Tibial nerve (tissue), 4 donors: ENCODE data around the gene TAF4B. TPM values are rescaled to one million over a fixed set of nuclear protein-coding genes. Genes with fewer than 3 reads are reported as not detected.

Experiments used
- DNase-seq, 2 donors: peaks; one replicate each; pipeline ENCODE4 v3.0.0-alpha.2; 2019; ENCODE audit warnings: low spot score in 2 of 2
- H3K27ac ChIP-seq, 4 donors: fragments of 200-600 bp; sonication (generic) in 3 of 4; one replicate each; pipeline ENCODE4 v1.5.1; 2017 to 2019; ENCODE audit warnings: mild to moderate bottlenecking in 1 of 4
- H3K27me3 ChIP-seq, 2 donors: fragments of 200-600 bp; sonication (generic) in 1 of 2; one replicate each; pipeline versions ENCODE4 v1.5.1 to v1.6.0; 2017 to 2019
- H3K36me3 ChIP-seq, 3 donors: fragments of 200-600 bp; sonication (generic); one replicate each; pipeline ENCODE4 v1.5.1; 2018 to 2019
- H3K4me1 ChIP-seq, 4 donors: fragments of 200-600 bp; sonication (generic) in 3 of 4; one replicate each; pipeline ENCODE4 v1.5.1; 2017 to 2019
- H3K4me3 ChIP-seq, 4 donors: fragments of 200-600 bp; sonication (generic) in 3 of 4; one replicate each; pipeline ENCODE4 v1.5.1; 2017 to 2019; ENCODE audit warnings: mild to moderate bottlenecking in 1 of 4, moderate library complexity in 1 of 4
- H3K9me3 ChIP-seq, 4 donors: fragments of 200-600 bp; sonication (generic) in 3 of 4; one replicate each; pipeline ENCODE4 v1.5.1; 2017 to 2019
- CTCF ChIP-seq, 5 experiments: fragments of 200-600 bp in 3 of 5; fragments of 450-650 bp in 2 of 5; sonication (generic) in 3 of 5; IDR thresholded peaks; one replicate each; pipeline ENCODE4 v1.5.1; 2016 to 2019; ENCODE audit warnings: antibody characterized with exemption in 5 of 5, mild to moderate bottlenecking in 3 of 5, moderate library complexity in 2 of 5
- EP300 ChIP-seq, 2 donors: sonication (generic); formaldehyde crosslinking; IDR thresholded peaks; one replicate each; pipeline ENCODE4 v1.6.1; 2017; ENCODE audit warnings: antibody characterized with exemption in 2 of 2, mild to moderate bottlenecking in 1 of 2
- POLR2A ChIP-seq, 2 donors: fragments of 450-650 bp; IDR thresholded peaks; one replicate each; pipeline ENCODE4 v1.6.1; 2017; ENCODE audit warnings: antibody characterized with exemption in 2 of 2, mild to moderate bottlenecking in 2 of 2, moderate library complexity in 2 of 2
- WGBS, 2 donors: methylation state at CpG; one replicate each; pipeline ENCODE4 v1.1.5; 2018; 5-methylcytosine and 5-hydroxymethylcytosine counted together
- total RNA-seq, 4 donors: library from RNA; depleted of rRNA; stranded (reverse); fragments of >200 nt; gene quantifications; one replicate each; pipeline ENCODE4 v1.1.0, GENCODE V29; 2016

Gene TAF4B
- total RNA-seq, 4 donors from 2014 or later, result 13.7 to 25.5 (median 17.2) TPM

DNA sequence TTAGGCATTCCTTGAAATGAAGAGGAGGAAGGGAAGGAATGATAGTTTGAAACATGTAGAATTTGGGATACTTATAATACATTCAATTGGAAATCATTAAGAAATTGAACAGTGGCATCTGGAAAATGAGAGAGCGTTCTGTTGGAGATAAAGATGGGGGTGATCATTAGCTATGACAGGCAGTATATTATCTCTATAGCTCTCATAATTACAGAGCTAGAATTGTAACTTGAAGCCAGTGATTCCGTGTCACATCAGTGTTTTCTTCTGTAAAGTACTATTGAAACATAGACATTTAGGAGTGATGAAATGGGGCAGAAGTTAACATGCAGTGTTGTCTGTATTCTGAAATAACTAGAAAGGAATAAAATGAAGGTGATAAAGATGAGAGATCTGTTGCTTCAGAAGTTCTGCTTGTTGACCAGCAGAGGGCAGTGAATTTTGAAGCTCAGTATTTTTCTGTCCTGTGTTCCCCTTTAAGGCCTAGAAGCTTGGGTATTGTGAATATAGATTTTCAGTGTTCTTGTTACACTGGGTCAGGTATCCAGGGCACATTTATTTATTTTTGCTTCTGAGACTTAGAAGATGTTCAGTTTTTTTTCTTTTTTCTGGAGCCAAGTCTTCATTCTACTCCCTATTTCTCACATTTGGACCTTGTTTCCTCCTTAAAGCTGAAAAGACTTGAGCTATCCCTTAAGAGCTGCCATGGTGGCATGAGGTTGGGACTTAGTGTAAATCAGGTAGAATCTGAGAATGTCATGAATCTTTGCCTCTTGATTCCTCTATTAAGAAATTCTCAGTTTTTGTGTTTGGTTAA is 157.4 kb downstream of the TAF4B start:
- H3K4me3 ChIP-seq, result no peak overlapping the region
- H3K27me3 ChIP-seq, result no peaks in the 10 kb centered on the region
- WGBS, 2 donors, result 28 to 35% methylated on average over 2 of the region's 2 CpGs
- H3K27ac ChIP-seq, result peak overlapping the region in 1 of 4 donors; percentile 50
- peaks cover 0 to 29% (median 12%) of the 10 kb centered on the region in 4 donors for H3K4me1 ChIP-seq
- no peak for DNase-seq
- TF ChIP-seq POLR2A (IDR thresholded peaks at IDR 0.05), result no peak
- no peak for TF ChIP-seq EP300 (IDR thresholded peaks at IDR 0.05)
- TF ChIP-seq CTCF (IDR thresholded peaks at IDR 0.05), result peak; percentile 69 to 83 (median 75)
- no peaks in the 10 kb centered on the region for H3K9me3 ChIP-seq
- no peaks in the 10 kb centered on the region for H3K36me3 ChIP-seq

DNA sequence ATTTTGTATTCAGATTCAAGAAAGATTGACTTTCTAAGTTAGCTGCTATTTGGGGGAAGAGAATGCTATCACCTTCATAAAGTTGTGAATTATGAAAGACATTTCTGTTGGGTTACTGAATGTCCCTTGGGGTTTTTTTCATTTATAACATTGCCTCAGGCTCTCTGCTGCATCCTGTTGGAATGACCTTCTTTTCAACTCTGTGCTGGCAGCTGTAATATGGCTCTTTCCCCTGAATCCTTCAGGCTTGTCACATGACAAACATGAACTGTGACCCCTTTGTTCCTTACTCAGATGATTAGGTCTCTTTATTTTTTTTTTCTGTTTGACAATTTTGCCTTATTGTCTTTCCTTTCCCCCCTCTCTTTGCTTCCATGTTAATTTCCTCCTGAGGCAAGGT is 159.8 kb downstream of the TAF4B start:
- H3K4me3 ChIP-seq, result no peak overlapping the region
- peaks cover 0 to 6% (median 0%) of the 10 kb centered on the region in 3 donors for H3K36me3 ChIP-seq
- H3K27ac ChIP-seq, result peak overlapping the region in 3 of 4 donors; percentile 1 to 71 (median 65)
- DNase-seq, result peak in 1 of 2 donors; percentile 41
- H3K4me1 ChIP-seq, result peaks cover 0 to 29% (median 12%) of the 10 kb centered on the region in 4 donors
- H3K9me3 ChIP-seq, result no peaks in the 10 kb centered on the region
- no peaks in the 10 kb centered on the region for H3K27me3 ChIP-seq
- TF ChIP-seq EP300 (IDR thresholded peaks at IDR 0.05), result peak in 1 of 2 donors; percentile 64
- TF ChIP-seq POLR2A (IDR thresholded peaks at IDR 0.05), result no peak
- no peak for TF ChIP-seq CTCF (IDR thresholded peaks at IDR 0.05)

DNA sequence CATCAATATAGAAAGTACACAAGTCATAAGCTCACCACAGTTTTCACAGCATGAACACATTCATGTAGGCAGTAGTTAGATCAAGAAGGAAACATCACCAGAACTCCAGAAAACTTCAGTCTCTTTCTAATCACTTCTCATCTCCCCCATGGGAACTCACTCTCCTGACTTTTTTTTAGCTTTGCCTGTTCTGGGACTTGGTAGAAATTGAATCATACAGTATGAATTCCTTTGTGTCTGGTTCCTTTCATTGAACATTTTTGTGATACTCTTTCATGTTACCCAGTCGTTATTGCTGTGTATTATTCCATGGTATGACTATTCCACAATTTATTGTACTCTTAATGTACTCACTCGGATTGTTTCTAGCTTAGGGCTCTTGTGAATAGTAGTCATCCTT is 160.2 kb downstream of the TAF4B start:
- WGBS, 2 donors, result 31 to 33% methylated on average over 2 of the region's 2 CpGs

GRCh38 chr18:26394047-26394654 is 167.9 kb downstream of the TAF4B start:
- Histone ChIP-seq H3K27me3 (no peaks in the 10 kb centered on the region), H3K27ac (no peak overlapping the region), H3K9me3 (no peaks in the 10 kb centered on the region), H3K4me3 (no peak overlapping the region), H3K4me1 (peaks cover 0 to 6% (median 0%) of the 10 kb centered on the region in 4 donors), H3K36me3 (peaks cover 0 to 6% (median 0%) of the 10 kb centered on the region in 3 donors)
- no peak for DNase-seq
- 65 to 68% methylated on average over 5 of the region's 5 CpGs for WGBS, 2 donors
- TF ChIP-seq POLR2A (IDR thresholded peaks at IDR 0.05), result no peak
- no peak for TF ChIP-seq EP300 (IDR thresholded peaks at IDR 0.05)
- TF ChIP-seq CTCF (IDR thresholded peaks at IDR 0.05), result no peak

More for the DNA sequence above, 160.2 kb downstream of the TAF4B start:
- TF ChIP-seq CTCF (IDR thresholded peaks at IDR 0.05) (no peak), POLR2A (IDR thresholded peaks at IDR 0.05) (no peak), EP300 (IDR thresholded peaks at IDR 0.05) (no peak)
- Histone ChIP-seq H3K36me3 (peaks cover 0 to 6% (median 0%) of the 10 kb centered on the region in 3 donors), H3K27me3 (no peaks in the 10 kb centered on the region), H3K9me3 (no peaks in the 10 kb centered on the region), H3K4me1 (peaks cover 0 to 29% (median 12%) of the 10 kb centered on the region in 4 donors), H3K27ac (peak overlapping the region in 3 of 4 donors; percentile 1 to 71 (median 65)), H3K4me3 (no peak overlapping the region)
- no peak for DNase-seq

- no peak for TF ChIP-seq CTCF (IDR thresholded peaks at IDR 0.05)
- TF ChIP-seq POLR2A (IDR thresholded peaks at IDR 0.05), result no peak
- TF ChIP-seq EP300 (IDR thresholded peaks at IDR 0.05), result no peak
- Histone ChIP-seq H3K27me3 (no peaks in the 10 kb centered on the region), H3K4me3 (no peak overlapping the region), H3K9me3 (no peaks in the 10 kb centered on the region), H3K27ac (peak overlapping the region in 1 of 4 donors; percentile 13), H3K4me1 (peaks cover 0 to 6% (median 0%) of the 10 kb centered on the region in 4 donors), H3K36me3 (no peaks in the 10 kb centered on the region)
- WGBS, 2 donors, result 85 to 91% methylated on average over 4 of the region's 4 CpGs
- no peak for DNase-seq
Observed at GRCh38 chr18:26397019-26397418, 170.8 kb downstream of the TAF4B start.
